ENCODE measurements around the gene ZSCAN21. TPM values are rescaled to one million over a fixed set of nuclear protein-coding genes. Genes with fewer than 3 reads are reported as not detected.

ZSCAN21 gene
- total RNA-seq, 1 donor from 2014 or later = 13.0 TPM

GRCh38 chr7:100069991-100070390, 20.4 kb downstream of the ZSCAN21 start:
- intact Hi-C loops (cut with DNase I) = loop anchor here (10.0 kb wide), 1 partner anchor 75 kb away; no protein-coding TSS in a partner anchor

GRCh38 chr7:100071018-100071723, 21.6 kb downstream of the ZSCAN21 start:
- no peak for ATAC-seq
- no peak for DNase-seq (ENCODE audit: low spot score)
- intact Hi-C loops (cut with DNase I) = loop anchor here (10.0 kb wide), 1 partner anchor 76 kb away; no protein-coding TSS in a partner anchor

More at GRCh38 chr7:100069991-100070390, 20.4 kb downstream of the ZSCAN21 start:
- ATAC-seq = no peak
- DNase-seq (ENCODE audit: low spot score) = no peak

GRCh38 chr7:100072462-100072861, 22.9 kb downstream of the ZSCAN21 start:
- DNase-seq (ENCODE audit: low spot score) = no peak
- intact Hi-C loops (cut with DNase I) = loop anchor here (10.0 kb wide), 1 partner anchor 78 kb away; no protein-coding TSS in a partner anchor
- ATAC-seq = no peak

DNA sequence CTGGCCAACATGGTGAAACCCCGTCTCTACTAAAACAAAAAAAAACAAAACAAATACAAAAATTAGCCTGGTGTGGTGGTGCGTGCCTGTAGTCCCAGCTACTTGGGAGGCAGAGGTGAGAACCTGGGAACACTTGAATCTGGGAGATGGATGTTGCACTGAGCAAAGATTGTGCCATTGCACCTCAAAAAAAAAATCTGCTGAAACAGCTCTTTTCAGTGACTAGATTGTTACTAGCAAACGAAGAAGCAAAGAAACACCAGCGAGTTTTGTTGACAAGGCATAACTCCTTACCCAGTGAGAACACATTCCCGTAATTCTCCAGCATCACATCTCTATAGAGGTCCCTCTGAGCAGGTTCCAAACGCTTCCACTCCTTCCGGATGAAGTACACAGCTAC, 25.3 kb downstream of the ZSCAN21 start:
- intact Hi-C loops (cut with DNase I) = loop anchor here (10.0 kb wide), 1 partner anchor 80 kb away; no protein-coding TSS in a partner anchor
- DNase-seq (ENCODE audit: low spot score) = no peak
- no peak for ATAC-seq

DNA sequence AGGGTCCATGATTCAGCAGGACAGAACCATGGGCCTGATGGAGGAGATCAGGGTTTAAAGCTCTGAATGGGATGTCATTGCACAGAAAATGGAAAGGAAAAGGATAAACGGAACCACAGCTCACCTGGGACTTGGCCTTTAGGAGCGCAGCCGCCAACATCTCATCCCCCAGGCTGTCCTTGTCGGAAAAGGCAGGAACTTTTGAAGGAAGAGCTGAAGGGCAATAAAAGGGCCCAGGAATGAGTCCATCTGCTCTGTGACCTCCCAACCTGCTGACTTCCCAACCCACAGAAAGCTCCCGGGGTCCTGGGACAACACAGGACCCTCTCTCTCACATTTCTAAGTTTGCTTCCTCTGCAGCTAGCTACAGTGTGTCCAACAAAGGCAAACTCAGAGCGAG, 25.8 kb downstream of the ZSCAN21 start:
- DNase-seq (ENCODE audit: low spot score) (no peak), ATAC-seq (no peak)
- intact Hi-C loops (cut with DNase I) = loop anchor here (10.0 kb wide), 1 partner anchor 81 kb away; no protein-coding TSS in a partner anchor

- intact Hi-C loops (cut with DNase I) = loop anchor here (10.0 kb wide), 1 partner anchor 82 kb away; no protein-coding TSS in a partner anchor
- DNase-seq (ENCODE audit: low spot score) = no peak
- ATAC-seq = no peak
Measured at GRCh38 chr7:100077205-100077604, 27.6 kb downstream of the ZSCAN21 start.

DNA sequence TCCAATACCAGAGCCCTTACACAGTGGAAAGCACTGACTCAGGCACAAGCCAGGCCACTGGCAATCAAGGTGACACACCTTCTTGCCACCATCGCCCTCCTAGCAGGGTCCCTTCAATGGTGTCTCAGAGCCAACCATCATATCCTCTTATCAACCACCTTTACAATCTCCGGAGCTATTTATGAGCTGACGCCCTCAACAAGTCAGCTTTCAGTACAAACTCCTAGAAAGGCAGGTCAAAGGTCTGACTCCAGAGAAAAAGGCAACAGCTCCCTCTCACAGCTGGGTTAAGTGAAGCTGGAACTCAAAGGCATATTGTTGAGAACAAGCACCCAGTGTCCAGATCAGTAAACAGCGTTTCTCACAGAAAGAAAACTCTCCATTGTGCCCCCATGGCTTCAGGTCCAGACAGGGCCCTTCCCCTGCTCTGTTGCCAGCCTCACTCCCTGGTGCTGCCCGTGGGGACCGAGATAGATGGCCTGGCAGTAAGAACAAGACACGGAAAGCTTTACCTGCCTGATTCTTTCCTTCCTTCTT, 29.5 kb downstream of the ZSCAN21 start:
- no peak for ATAC-seq
- intact Hi-C loops (cut with DNase I) = loop anchor here (10.0 kb wide), 1 partner anchor 84 kb away; no protein-coding TSS in a partner anchor
- DNase-seq (ENCODE audit: low spot score) = no peak

DNA sequence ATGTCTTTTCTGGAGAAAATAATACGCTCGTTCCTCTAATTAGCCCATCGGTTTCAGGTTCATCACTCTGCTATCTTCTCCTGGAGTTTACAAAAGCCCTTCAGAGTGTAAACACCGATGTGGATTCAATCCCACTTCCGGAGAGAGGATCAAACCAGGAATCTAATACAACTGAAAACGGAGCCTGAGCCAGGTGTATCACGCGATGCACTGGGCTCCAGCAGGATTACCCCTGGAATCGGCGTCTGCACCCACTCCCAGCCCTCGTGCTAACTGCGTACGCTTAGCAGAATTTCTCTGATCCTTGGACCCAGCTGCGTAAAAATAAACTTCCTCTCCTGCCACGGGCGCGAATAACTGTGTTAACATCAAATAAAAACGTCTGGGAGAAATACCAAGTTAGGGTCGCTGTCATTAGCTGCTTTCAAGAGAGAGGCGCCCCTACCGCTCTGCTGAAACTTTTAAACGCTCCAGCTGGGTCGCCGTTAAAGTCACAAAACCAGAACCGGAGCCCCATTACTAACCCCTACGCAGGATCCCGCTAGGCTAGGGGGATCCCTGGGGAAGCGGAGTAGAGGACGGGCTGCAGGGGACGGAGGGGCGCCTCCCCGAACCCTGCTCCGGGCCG, 31.4 kb downstream of the ZSCAN21 start:
- intact Hi-C loops (cut with DNase I) = no loop called here
- ATAC-seq (no peak), DNase-seq (ENCODE audit: low spot score) (no peak)

- intact Hi-C loops (cut with DNase I) = no loop called here
- DNase-seq (ENCODE audit: low spot score) (peak; percentile 98), ATAC-seq (peak; percentile 98)
Measured at GRCh38 chr7:100081535-100082102, 32.0 kb downstream of the ZSCAN21 start, which contains the start of gene ZNF3. Gene ZNF3, minus strand, starts transcription at chr7:100081723. Its CDS starts 4,366 bp downstream, at chr7:100077357.

DNA sequence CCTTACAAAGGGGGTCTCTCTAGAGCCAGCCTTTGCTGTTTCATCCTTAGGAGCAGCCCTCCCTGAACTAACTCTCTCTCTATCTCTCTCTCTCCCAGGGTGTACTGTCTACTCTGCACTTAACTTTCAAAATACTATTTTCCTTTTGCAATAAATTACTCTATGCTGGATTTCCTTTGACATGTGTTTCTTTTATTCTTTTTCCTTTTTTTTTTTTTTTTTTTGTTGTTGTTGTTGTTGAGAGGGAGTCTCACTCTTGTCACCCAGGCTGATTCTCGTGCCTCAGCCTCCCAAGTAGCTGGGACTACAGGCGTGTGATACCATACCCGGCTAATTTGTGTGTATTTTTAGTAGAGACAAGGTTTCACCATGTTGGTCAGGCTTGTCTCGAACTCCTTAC, 33.4 kb downstream of the ZSCAN21 start:
- DNase-seq (ENCODE audit: low spot score) (no peak), ATAC-seq (no peak)
- intact Hi-C loops (cut with DNase I) = no loop called here

GRCh38 chr7:100085515-100085914, 35.9 kb downstream of the ZSCAN21 start:
- ATAC-seq = no peak
- intact Hi-C loops (cut with DNase I) = loop anchor here (5.0 kb wide), 1 partner anchor 1522 kb away; no protein-coding TSS in a partner anchor
- no peak for DNase-seq (ENCODE audit: low spot score)

DNA sequence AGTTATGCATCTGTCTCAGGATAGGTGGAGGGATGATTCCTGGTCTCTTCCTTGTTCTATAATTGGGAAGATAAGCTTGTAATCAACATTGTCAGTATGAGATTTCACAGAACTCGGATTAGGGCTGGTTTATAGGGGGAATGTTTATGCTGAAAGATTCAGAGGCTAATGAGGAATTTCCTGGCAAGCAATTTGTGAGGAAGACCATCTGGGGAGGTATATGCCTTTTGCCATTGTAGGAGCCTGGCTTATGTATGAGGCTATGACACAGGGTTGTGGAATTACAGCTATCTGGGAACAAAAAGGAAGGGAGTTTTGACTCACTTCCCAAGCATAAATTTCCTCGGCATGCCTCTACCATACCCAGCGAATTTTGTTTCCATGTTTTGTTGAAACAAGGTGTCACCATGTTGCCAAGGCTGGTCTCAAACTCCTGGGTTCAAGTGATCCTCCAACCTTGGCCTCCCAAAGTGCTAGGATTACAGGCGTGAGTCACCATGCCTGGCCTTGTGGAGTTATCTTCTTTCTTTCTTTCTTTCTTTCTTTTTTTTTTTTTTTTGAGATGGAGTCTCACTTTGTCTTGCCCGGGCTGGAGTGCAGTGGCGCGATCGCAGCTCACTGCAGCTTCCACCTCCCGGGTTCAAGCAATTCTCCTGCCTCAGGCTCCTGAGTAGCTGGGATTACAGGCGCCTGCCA, 37.6 kb downstream of the ZSCAN21 start:
- DNase-seq (ENCODE audit: low spot score) (no peak), ATAC-seq (no peak)
- intact Hi-C loops (cut with DNase I) = loop anchor here (5.0 kb wide), 1 partner anchor 1520 kb away; no protein-coding TSS in a partner anchor

DNA sequence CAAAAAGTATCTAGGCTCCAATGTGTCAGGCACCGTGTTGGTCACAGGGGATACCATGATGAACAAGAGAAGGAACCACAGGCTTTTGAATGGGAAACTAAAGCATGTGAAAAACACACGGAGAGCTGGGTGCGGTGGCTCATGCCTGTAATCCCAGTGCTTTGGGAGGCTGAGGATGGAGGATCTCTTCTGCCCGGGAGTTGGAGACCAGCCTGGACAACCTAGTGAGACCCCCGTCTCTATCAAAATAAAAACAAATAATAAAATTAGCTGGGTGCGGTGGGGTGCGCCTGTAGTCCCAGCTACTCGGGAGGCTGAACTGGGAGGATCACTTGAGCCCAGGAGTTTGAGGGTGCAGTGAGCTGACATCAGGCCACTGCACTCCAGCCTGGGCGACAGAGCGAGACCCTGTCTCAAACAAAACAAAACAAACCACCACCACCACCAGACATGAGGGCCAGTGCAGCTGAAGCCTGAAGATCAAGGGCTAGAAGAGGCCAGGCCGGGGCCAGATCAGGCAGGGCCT, 38.6 kb downstream of the ZSCAN21 start:
- intact Hi-C loops (cut with DNase I) = loop anchor here (5.0 kb wide), 1 partner anchor 1519 kb away; no protein-coding TSS in a partner anchor
- no peak for DNase-seq (ENCODE audit: low spot score)
- ATAC-seq = peak; percentile 3

- ATAC-seq (peak; percentile 88), DNase-seq (ENCODE audit: low spot score) (peak; percentile 92)
- intact Hi-C loops (cut with DNase I) = loop anchor here (5.0 kb wide), 1 partner anchor 1518 kb away; no protein-coding TSS in a partner anchor
Measured at GRCh38 chr7:100088621-100089457, 39.3 kb downstream of the ZSCAN21 start, which contains the start of gene COPS6. Gene COPS6, plus strand, starts transcription at chr7:100088969. Its CDS starts 22 bp downstream, at chr7:100088991.

GRCh38 chr7:100089458-100090196, 40.1 kb downstream of the ZSCAN21 start:
- ATAC-seq (no peak), DNase-seq (ENCODE audit: low spot score) (no peak)
- intact Hi-C loops (cut with DNase I) = loop anchor here (5.0 kb wide), 1 partner anchor 1518 kb away; no protein-coding TSS in a partner anchor

- DNase-seq (ENCODE audit: low spot score) (no peak), ATAC-seq (no peak)
- intact Hi-C loops (cut with DNase I) = no loop called here
Measured at GRCh38 chr7:100090527-100091410, 41.2 kb downstream of the ZSCAN21 start.

Measured in sciatic nerve (tissue), 2 donors.